K562 (cell line): Measurements from ENCODE around the gene DBP.

ENCODE experiments used
- CTCF ChIP-seq, 3 experiments: IDR thresholded peaks in 2 of 3; conservative IDR thresholded peaks in 1 of 3; 2 replicates each; pipeline ENCODE4 v1.5.1; 2011 to 2012; ENCODE audit warnings: low read length in 3 of 3, mild to moderate bottlenecking in 3 of 3, control low read depth in 2 of 3, improper control_type of control experiment in 1 of 3, inconsistent platforms in 1 of 3, low read depth in 1 of 3, mixed read lengths in 1 of 3, moderate library complexity in 1 of 3; ENCODE audit not compliant: insufficient read depth in 2 of 3
- NR2C1 ChIP-seq, 2 experiments: fragments of 450-650 bp; IDR thresholded peaks; 2 replicates each; pipeline ENCODE4 v1.6.1; 2017; ENCODE audit warnings: mild to moderate bottlenecking in 2 of 2, antibody characterized with exemption in 1 of 2, inconsistent platforms in 1 of 2, missing compliant biosample characterization in 1 of 2, missing genetic modification characterization in 1 of 2
- NRF1 ChIP-seq, 2 experiments: fragments of 450-650 bp; IDR thresholded peaks in 1 of 2; conservative IDR thresholded peaks in 1 of 2; 2 replicates each; pipeline ENCODE4 v1.6.1; 2014; ENCODE audit warnings: mild to moderate bottlenecking in 2 of 2
- SIX5 ChIP-seq, 2 experiments: IDR thresholded peaks; 2 replicates each; pipeline ENCODE4 v1.6.1; 2011; ENCODE audit warnings: low read length in 2 of 2, borderline replicate concordance in 1 of 2, low read depth in 1 of 2, mild to moderate bottlenecking in 1 of 2, moderate library complexity in 1 of 2; ENCODE audit not compliant: insufficient read depth in 1 of 2
- TCF7L2 ChIP-seq: fragments of 150-350 bp; IDR thresholded peaks from 2 replicates; pipeline ENCODE4 v1.6.1; 2016; ENCODE audit warnings: low read depth, mild to moderate bottlenecking, low read length, moderate library complexity
- USF1 ChIP-seq: sonication (generic); formaldehyde crosslinking; IDR thresholded peaks from 2 replicates; pipeline ENCODE4 v1.9.0; 2022; ENCODE audit warnings: mild to moderate bottlenecking, missing genetic modification reagents

GRCh38 chr19:48634424-48635262 is 2.5 kb downstream of the DBP start:
- TF ChIP-seq USF1: peak; percentile 96
- 0 out of 2 replicates have a peak, but pooled peaks have one; percentile 60 for TF ChIP-seq NR2C1 (IDR thresholded peaks at IDR 0.05)
- peak; percentile 26; the same call in 1 of the 2 replicates for TF ChIP-seq NR2C1 (tag; IDR thresholded peaks at IDR 0.05)
- no peak for TF ChIP-seq SIX5 (IDR thresholded peaks at IDR 0.05; ENCODE audit: borderline replicate concordance in 1 of 2, insufficient read depth in 1 of 2, low read depth in 1 of 2, low read length in 2 of 2)
- peak; percentile 84 to 87 for TF ChIP-seq NRF1 (conservative IDR thresholded peaks at IDR 0.05 in 1 of 2, IDR thresholded peaks at IDR 0.05 in 1 of 2)
- no peak for TF ChIP-seq CTCF (IDR thresholded peaks at IDR 0.05 in 2 of 3, conservative IDR thresholded peaks at IDR 0.05 in 1 of 3; ENCODE audit: insufficient read depth in 2 of 3, low read depth in 1 of 3, low read length in 3 of 3)
- TF ChIP-seq TCF7L2: no peak
